Neural progenitor cell (in vitro differentiated cells): ENCODE data around the gene AK5.

Source experiments
- EZH2 ChIP-seq: fragments of 200-600 bp; sonication (generic); IDR thresholded peaks from 2 replicates; pipeline ENCODE4 v1.6.1; 2017; ENCODE audit warnings: antibody characterized with exemption, mild to moderate bottlenecking, moderate library complexity
- EZH2phosphoT487 ChIP-seq: fragments of 200-600 bp; sonication (generic); IDR thresholded peaks from 2 replicates; pipeline ENCODE4 v1.6.1; 2017; ENCODE audit warnings: antibody characterized with exemption
- TF ChIP-seq, protein P1 (sequence below): fragments of 200-600 bp; sonication (generic); IDR thresholded peaks from 2 replicates; pipeline ENCODE4 v1.5.1; 2017; ENCODE audit warnings: antibody characterized with exemption, mild to moderate bottlenecking

DNA sequence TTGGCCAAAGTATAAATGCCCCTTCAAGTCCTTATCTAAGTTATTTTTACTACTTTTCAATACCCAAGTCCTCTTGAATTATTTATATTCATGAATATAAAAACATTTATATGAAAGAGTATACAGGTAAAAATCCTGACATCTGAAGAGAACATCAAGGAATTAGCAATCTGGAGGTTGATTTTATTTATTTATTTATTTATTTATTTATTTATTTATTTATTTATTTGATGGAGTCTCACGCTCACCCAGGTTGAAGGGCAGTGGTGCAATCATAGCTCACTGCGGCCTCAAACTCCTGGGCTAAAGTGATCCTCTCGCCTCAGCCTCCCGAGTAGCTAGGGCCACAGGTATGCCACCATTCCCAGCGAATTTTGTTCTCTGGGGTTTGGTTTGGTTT lies 307.4 kb downstream of the AK5 start:
- TF ChIP-seq, protein P1, sequence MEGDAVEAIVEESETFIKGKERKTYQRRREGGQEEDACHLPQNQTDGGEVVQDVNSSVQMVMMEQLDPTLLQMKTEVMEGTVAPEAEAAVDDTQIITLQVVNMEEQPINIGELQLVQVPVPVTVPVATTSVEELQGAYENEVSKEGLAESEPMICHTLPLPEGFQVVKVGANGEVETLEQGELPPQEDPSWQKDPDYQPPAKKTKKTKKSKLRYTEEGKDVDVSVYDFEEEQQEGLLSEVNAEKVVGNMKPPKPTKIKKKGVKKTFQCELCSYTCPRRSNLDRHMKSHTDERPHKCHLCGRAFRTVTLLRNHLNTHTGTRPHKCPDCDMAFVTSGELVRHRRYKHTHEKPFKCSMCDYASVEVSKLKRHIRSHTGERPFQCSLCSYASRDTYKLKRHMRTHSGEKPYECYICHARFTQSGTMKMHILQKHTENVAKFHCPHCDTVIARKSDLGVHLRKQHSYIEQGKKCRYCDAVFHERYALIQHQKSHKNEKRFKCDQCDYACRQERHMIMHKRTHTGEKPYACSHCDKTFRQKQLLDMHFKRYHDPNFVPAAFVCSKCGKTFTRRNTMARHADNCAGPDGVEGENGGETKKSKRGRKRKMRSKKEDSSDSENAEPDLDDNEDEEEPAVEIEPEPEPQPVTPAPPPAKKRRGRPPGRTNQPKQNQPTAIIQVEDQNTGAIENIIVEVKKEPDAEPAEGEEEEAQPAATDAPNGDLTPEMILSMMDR = no peak
- no peak for TF ChIP-seq EZH2
- no peak for TF ChIP-seq EZH2phosphoT487
